Gastrocnemius medialis (tissue), 4 donors: ENCODE data around the gene TESK1. TPM values are rescaled to one million over a fixed set of nuclear protein-coding genes. Genes with fewer than 3 reads are reported as not detected.
A peak's percentile ranks its signal among the peaks of the same experiment; 100 is the strongest.
"Not testable (repeated sequence)": the region's sequence is repeated elsewhere in the genome, so short reads cannot be mapped to it uniquely, and the experiment has no call there.

Experiments used
- ATAC-seq, 2 donors: fragments of 150-250 bp; one replicate each; pipeline ENCODE4 v1.9.1; 2016
- DNase-seq, 2 donors: peaks; one replicate each; pipeline ENCODE4 v3.0.0-alpha.2; 2019
- H3K27ac ChIP-seq, 4 donors: fragments of 200-600 bp; sonication (generic); 1 replicate in 1 of 4; 2 replicates in 3 of 4; pipeline ENCODE4 v1.5.1; 2016 to 2018; ENCODE audit warnings: mild to moderate bottlenecking in 2 of 4, moderate library complexity in 1 of 4
- H3K27me3 ChIP-seq, 3 donors: fragments of 200-600 bp; sonication (generic) in 2 of 3; 1 replicate in 1 of 3; 2 replicates in 2 of 3; pipeline versions ENCODE4 v1.5.1 to v1.6.0; 2016 to 2019; ENCODE audit warnings: mild to moderate bottlenecking in 1 of 3, moderate library complexity in 1 of 3
- H3K36me3 ChIP-seq, 2 donors: fragments of 200-600 bp; sonication (generic) in 1 of 2; one replicate each; pipeline ENCODE4 v1.5.1; 2017 to 2018
- H3K4me1 ChIP-seq, 2 donors: fragments of 200-600 bp; sonication (generic) in 1 of 2; one replicate each; pipeline ENCODE4 v1.5.1; 2016 to 2017; ENCODE audit warnings: mild to moderate bottlenecking in 2 of 2
- H3K4me3 ChIP-seq, 4 donors: fragments of 200-600 bp; sonication (generic) in 3 of 4; 1 replicate in 1 of 4; 2 replicates in 3 of 4; pipeline ENCODE4 v1.5.1; 2016 to 2019; ENCODE audit warnings: mild to moderate bottlenecking in 2 of 4
- H3K9me3 ChIP-seq, 3 donors: fragments of 200-600 bp; sonication (generic) in 2 of 3; 1 replicate in 1 of 3; 2 replicates in 2 of 3; pipeline ENCODE4 v1.5.1; 2016 to 2019
- CTCF ChIP-seq, 5 experiments: fragments of 450-650 bp in 3 of 5; fragments of 200-600 bp in 2 of 5; sonication (generic) in 2 of 5; IDR thresholded peaks in 4 of 5; conservative IDR thresholded peaks in 1 of 5; 1 replicate in 4 of 5; 2 replicates in 1 of 5; pipeline ENCODE4 v1.5.1; 2016 to 2019; ENCODE audit warnings: antibody characterized with exemption in 5 of 5, mild to moderate bottlenecking in 3 of 5, moderate library complexity in 3 of 5
- POLR2A ChIP-seq, 2 donors: fragments of 450-650 bp; IDR thresholded peaks; one replicate each; pipeline ENCODE4 v1.6.1; 2017; ENCODE audit warnings: antibody characterized with exemption in 2 of 2, mild to moderate bottlenecking in 2 of 2, moderate library complexity in 2 of 2
- in situ Hi-C, 4 donors: fragments of 200-750 bp; cut with MboI; loops; one replicate each; pipeline versions ENCODE4 v1.15.0 to v1.8.0; 2017; ENCODE audit warnings: low sequenced_read_pairs in 4 of 4
- intact Hi-C: fragments of 100-400 bp; cut with DNase I; formaldehyde crosslinking; loops from one replicate; pipeline ENCODE4 v1.15.1; 2023; ENCODE audit warnings: low total_unique reads
- total RNA-seq, 4 donors: library from RNA; depleted of rRNA; stranded (reverse); fragments of >200 nt; gene quantifications; one replicate each; pipeline versions ENCODE4 v1.1.0 to v1.2.3, GENCODE V29; 2016

The TESK1 gene
- total RNA-seq, 4 donors from 2014 or later = 48.1 to 108 (median 65.4) TPM

- no peak overlapping the region for H3K4me3 ChIP-seq
- in situ Hi-C loops (no loop called here), intact Hi-C loops (no loop called here)
- DNase-seq (no peak), ATAC-seq (no peak)
- no peak overlapping the region for H3K27ac ChIP-seq
- peaks cover 0 to 2% of the 10 kb centered on the region in 2 donors for H3K4me1 ChIP-seq
- TF ChIP-seq POLR2A (IDR thresholded peaks at IDR 0.05) (no peak), CTCF (IDR thresholded peaks at IDR 0.05 in 4 of 5, conservative IDR thresholded peaks at IDR 0.05 in 1 of 5) (no peak)
- peaks cover 0 to 11% (median 0%) of the 10 kb centered on the region in 3 donors for H3K9me3 ChIP-seq
- H3K27me3 ChIP-seq = no peaks in the 10 kb centered on the region
- no peaks in the 10 kb centered on the region for H3K36me3 ChIP-seq
Observed at GRCh38 chr9:35593581-35593980, 11.5 kb upstream of the TESK1 start.

- intact Hi-C loops = no loop called here
- Histone ChIP-seq H3K4me3 (no peak overlapping the region), H3K4me1 (peaks cover 0 to 9% of the 10 kb centered on the region in 2 donors), H3K27ac (no peak overlapping the region), H3K27me3 (no peaks in the 10 kb centered on the region), H3K36me3 (no peaks in the 10 kb centered on the region), H3K9me3 (peaks cover 0 to 11% (median 0%) of the 10 kb centered on the region in 3 donors)
- DNase-seq (no peak), ATAC-seq (no peak)
- TF ChIP-seq POLR2A (IDR thresholded peaks at IDR 0.05) = no peak
- TF ChIP-seq CTCF (IDR thresholded peaks at IDR 0.05 in 4 of 5, conservative IDR thresholded peaks at IDR 0.05 in 1 of 5) = no peak
- in situ Hi-C loops = no loop called here
Observed at GRCh38 chr9:35594471-35594870, 10.6 kb upstream of the TESK1 start.

GRCh38 chr9:35596907-35597306 is 8.2 kb upstream of the TESK1 start:
- intact Hi-C loops = not testable (repeated sequence)

GRCh38 chr9:35598866-35599590 is 6.0 kb upstream of the TESK1 start:
- Histone ChIP-seq H3K36me3 (no peaks in the 10 kb centered on the region), H3K9me3 (peaks cover 0 to under 1% (median 0%) of the 10 kb centered on the region in 3 donors), H3K4me3 (no peak overlapping the region), H3K27me3 (no peaks in the 10 kb centered on the region), H3K27ac (peak overlapping the region in 1 of 4 donors; percentile 99), H3K4me1 (peaks cover 23 to 28% of the 10 kb centered on the region in 2 donors)
- DNase-seq (no peak), ATAC-seq (no peak)
- intact Hi-C loops = no loop called here
- in situ Hi-C loops = no loop called here
- TF ChIP-seq CTCF (IDR thresholded peaks at IDR 0.05 in 4 of 5, conservative IDR thresholded peaks at IDR 0.05 in 1 of 5) = no peak
- TF ChIP-seq POLR2A (IDR thresholded peaks at IDR 0.05) = no peak

More at GRCh38 chr9:35596907-35597306, 8.2 kb upstream of the TESK1 start:
- H3K27ac ChIP-seq, DNase-seq, H3K27me3 ChIP-seq, H3K4me3 ChIP-seq, ATAC-seq, in situ Hi-C loops, H3K36me3 ChIP-seq: not testable (repeated sequence)
- Histone ChIP-seq H3K9me3 (peaks cover 0 to 11% (median 0%) of the 10 kb centered on the region in 3 donors), H3K4me1 (peaks cover 12 to 21% of the 10 kb centered on the region in 2 donors)

- no peak for TF ChIP-seq POLR2A (IDR thresholded peaks at IDR 0.05)
- TF ChIP-seq CTCF (IDR thresholded peaks at IDR 0.05 in 4 of 5, conservative IDR thresholded peaks at IDR 0.05 in 1 of 5) = peak in 2 of 5 experiments; percentile 28 to 29
- intact Hi-C loops (loop anchor here (5.0 kb wide), 2 partner anchors 212 to 528 kb away; partner anchors contain the start of genes SPAG8 and VCP), in situ Hi-C loops (no loop called here)
- no peaks in the 10 kb centered on the region for H3K36me3 ChIP-seq
- ATAC-seq (no peak), DNase-seq (peak; percentile 39 to 69)
- H3K27ac ChIP-seq = peak overlapping the region; percentile 48 to 99 (median 64)
- no peaks in the 10 kb centered on the region for H3K9me3 ChIP-seq
- peaks cover 23 to 31% of the 10 kb centered on the region in 2 donors for H3K4me1 ChIP-seq
- H3K4me3 ChIP-seq = no peak overlapping the region
- H3K27me3 ChIP-seq = no peaks in the 10 kb centered on the region
Observed at GRCh38 chr9:35599763-35600604, 5.1 kb upstream of the TESK1 start.
